Naive thymus-derived CD8-positive, alpha-beta T cell (primary cell): ENCODE data around the gene GTPBP8. TPM values are rescaled to one million over a fixed set of nuclear protein-coding genes. Genes with fewer than 3 reads are reported as not detected.
"Not testable (repeated sequence)": the region's sequence is repeated elsewhere in the genome, so short reads cannot be mapped to it uniquely, and the experiment has no call there.

Source experiments
- ATAC-seq, 2 donors: fragments of 150-1000 bp; cut with Tn5 transposase in 1 of 2; sonication (Bioruptor Pico), chemical (Tn5 transposase) in 1 of 2; 1 replicate in 1 of 2; 2 replicates in 1 of 2; pipeline ENCODE4 v1.10.0; 2021; ENCODE audit warnings: mild to moderate bottlenecking in 2 of 2, moderate library complexity in 2 of 2
- POLR2A ChIA-PET: fragments of 350-600 bp; sonication (Branson Sonifier 250); formaldehyde crosslinking; loops from one replicate; lab custom pipeline; 2021; ENCODE audit warnings: antibody characterized with exemption; lab: Charles Lee
- DNase-seq, 10 donors: peaks; one replicate each; pipeline versions ENCODE4 v3.0.0 to v3.0.0-alpha.2; 2020 to 2022
- H3K27ac Mint-ChIP-seq, 10 donors: one replicate each; pipeline ENCODE4 v1.8.0; 2020 to 2022; ENCODE audit warnings: mild to moderate bottlenecking in 10 of 10, mixed read lengths in 10 of 10, moderate library complexity in 4 of 10, inconsistent platforms in 1 of 10
- H3K27me3 Mint-ChIP-seq, 5 donors: one replicate each; pipeline ENCODE4 v1.8.0; 2021 to 2022; ENCODE audit warnings: mixed read lengths in 5 of 5
- H3K36me3 Mint-ChIP-seq, 3 donors: one replicate each; pipeline ENCODE4 v1.8.0; 2020 to 2022; ENCODE audit warnings: mixed read lengths in 3 of 3, mild to moderate bottlenecking in 2 of 3, inconsistent platforms in 1 of 3
- H3K4me1 Mint-ChIP-seq, 4 donors: one replicate each; pipeline ENCODE4 v1.8.0; 2021 to 2022; ENCODE audit warnings: mixed read lengths in 4 of 4
- H3K4me3 Mint-ChIP-seq, 10 donors: one replicate each; pipeline ENCODE4 v1.8.0; 2020 to 2022; ENCODE audit warnings: mild to moderate bottlenecking in 10 of 10, mixed read lengths in 10 of 10, moderate library complexity in 6 of 10, inconsistent platforms in 1 of 10
- H3K9me3 Mint-ChIP-seq, 9 donors: one replicate each; pipeline ENCODE4 v1.8.0; 2020 to 2022; ENCODE audit warnings: mixed read lengths in 9 of 9, mild to moderate bottlenecking in 3 of 9, inconsistent platforms in 1 of 9, moderate library complexity in 1 of 9
- polyA plus RNA-seq, 3 donors: library from polyadenylated mRNA; unstranded; fragments of 300-500 nt; fragmentation: Illumina TruSeq; gene quantifications; one replicate each; pipeline ENCODE4 v1.2.3, GENCODE V29; 2021
- total RNA-seq, 8 experiments: library from RNA in 2 of 8; stranded (reverse) in 2 of 8; gene quantifications; one replicate each; pipeline ENCODE4 v1.2.3 and lab custom pipeline; 2021 to 2026

The GTPBP8 gene
- total and polyA plus RNA-seq, 5 experiments from 2014 or later: 22.8 to 36.9 (median 26.4) TPM

DNA sequence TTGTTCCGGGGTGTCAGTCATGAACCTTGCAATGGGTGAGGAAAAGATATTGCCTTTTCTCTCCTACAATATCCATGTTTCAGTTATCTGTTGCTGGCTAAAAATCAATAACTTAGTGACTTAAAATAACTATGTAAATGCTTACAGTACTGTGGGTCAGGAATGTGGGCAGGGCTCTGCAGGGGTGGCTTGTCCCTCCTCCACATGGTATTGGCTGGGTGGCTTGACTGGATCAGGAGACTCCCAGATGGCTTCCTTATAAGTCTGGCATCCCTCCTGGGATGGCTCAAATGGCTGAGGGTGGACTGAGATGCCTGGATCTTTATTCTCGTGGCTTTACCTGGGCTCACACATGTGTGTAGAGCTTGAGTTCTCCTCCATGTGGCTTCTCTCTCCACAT is 47.5 kb downstream of the GTPBP8 start:
- Mint-ChIP-seq H3K27me3 (no peaks in the 10 kb centered on the region), H3K4me1 (no peaks in the 10 kb centered on the region), H3K4me3 (no peak overlapping the region), H3K9me3 (no peaks in the 10 kb centered on the region), H3K27ac (no peak overlapping the region), H3K36me3 (peaks cover 0 to 4% (median 0%) of the 10 kb centered on the region in 3 donors)
- no peak for ATAC-seq
- POLR2A ChIA-PET: no interaction called here
- DNase-seq: no peak

DNA sequence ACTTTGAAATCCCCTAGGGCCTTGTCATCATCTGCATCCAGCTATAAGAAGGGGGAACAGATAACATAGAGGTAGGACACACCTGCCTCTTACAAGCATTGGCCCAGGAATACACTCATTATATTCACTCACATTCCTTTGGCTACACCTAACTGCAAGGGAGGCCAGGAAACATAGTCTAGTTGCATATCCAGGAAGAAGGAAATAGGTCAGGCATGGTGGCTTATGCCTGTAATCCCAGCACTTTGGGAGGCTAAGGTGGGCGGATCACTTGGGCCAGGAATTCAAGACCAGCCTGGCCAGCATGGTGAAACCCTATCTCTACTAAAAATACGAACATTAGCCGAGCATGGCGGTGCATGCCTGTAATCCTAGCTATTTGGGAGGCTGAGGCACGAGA is 48.8 kb downstream of the GTPBP8 start:
- Mint-ChIP-seq H3K27ac (peak overlapping the region in 1 of 10 donors; percentile 13), H3K27me3 (no peaks in the 10 kb centered on the region), H3K4me3 (no peak overlapping the region), H3K9me3 (peaks cover 0 to 2% (median 0%) of the 10 kb centered on the region in 9 donors), H3K4me1 (no peaks in the 10 kb centered on the region), H3K36me3 (peaks cover 0 to 4% (median 0%) of the 10 kb centered on the region in 3 donors)
- ATAC-seq (no peak), DNase-seq (no peak)
- POLR2A ChIA-PET: no interaction called here

DNA sequence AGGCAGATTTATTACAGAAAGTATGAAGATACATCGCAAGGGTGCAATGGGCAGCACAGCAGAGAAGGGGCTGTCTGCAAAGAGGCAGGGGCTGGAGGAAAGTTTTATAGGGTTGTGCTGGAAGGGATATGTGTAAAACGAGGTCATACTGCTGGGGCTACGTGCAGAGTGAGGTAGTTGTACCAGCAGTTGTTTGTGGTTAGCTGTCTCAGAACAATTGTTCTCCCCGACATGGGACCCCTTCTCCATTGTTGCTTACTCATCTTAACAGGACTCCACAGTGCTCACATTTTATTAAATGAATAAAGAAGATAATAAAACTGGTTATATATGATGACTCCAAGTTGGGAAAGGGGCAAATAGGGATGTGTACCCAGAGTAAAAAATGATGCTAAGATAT is 49.4 kb downstream of the GTPBP8 start:
- Mint-ChIP-seq H3K4me3 (no peak overlapping the region), H3K36me3 (peaks cover 0 to 8% (median 3%) of the 10 kb centered on the region in 3 donors), H3K27ac (peak overlapping the region in 1 of 10 donors; percentile 34), H3K9me3 (peaks cover 0 to 7% (median 3%) of the 10 kb centered on the region in 9 donors), H3K4me1 (peaks cover 0 to 3% (median under 1%) of the 10 kb centered on the region in 4 donors), H3K27me3 (no peaks in the 10 kb centered on the region)
- POLR2A ChIA-PET: no interaction called here
- ATAC-seq (no peak), DNase-seq (no peak)

DNA sequence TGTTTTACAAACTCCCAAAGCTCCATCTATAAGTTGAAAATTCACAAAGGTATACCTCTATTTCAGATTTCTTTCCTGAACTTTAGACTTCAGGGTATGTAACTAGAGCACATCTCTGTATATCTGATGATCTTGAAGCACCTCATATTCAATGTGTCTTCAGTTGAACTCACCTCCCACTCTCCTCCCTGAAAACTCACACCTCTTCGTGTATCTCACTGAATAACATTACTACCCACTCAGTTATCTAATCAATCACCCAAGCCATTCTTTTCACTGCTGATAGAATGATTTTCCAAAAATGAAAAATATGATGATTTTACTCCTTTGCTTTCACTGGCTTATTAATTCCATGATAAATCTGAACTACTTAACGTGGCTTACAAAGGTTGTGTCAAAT is 52.9 kb downstream of the GTPBP8 start:
- H3K36me3 Mint-ChIP-seq: peaks cover 2 to 9% (median 6%) of the 10 kb centered on the region in 3 donors
- no peak overlapping the region for H3K27ac Mint-ChIP-seq
- no peak overlapping the region for H3K4me3 Mint-ChIP-seq
- POLR2A ChIA-PET: no interaction called here
- ATAC-seq (no peak), DNase-seq (no peak)
- H3K9me3 Mint-ChIP-seq: peaks cover 0 to 10% (median 5%) of the 10 kb centered on the region in 9 donors
- peaks cover 0 to 4% (median under 1%) of the 10 kb centered on the region in 4 donors for H3K4me1 Mint-ChIP-seq
- no peaks in the 10 kb centered on the region for H3K27me3 Mint-ChIP-seq

DNA sequence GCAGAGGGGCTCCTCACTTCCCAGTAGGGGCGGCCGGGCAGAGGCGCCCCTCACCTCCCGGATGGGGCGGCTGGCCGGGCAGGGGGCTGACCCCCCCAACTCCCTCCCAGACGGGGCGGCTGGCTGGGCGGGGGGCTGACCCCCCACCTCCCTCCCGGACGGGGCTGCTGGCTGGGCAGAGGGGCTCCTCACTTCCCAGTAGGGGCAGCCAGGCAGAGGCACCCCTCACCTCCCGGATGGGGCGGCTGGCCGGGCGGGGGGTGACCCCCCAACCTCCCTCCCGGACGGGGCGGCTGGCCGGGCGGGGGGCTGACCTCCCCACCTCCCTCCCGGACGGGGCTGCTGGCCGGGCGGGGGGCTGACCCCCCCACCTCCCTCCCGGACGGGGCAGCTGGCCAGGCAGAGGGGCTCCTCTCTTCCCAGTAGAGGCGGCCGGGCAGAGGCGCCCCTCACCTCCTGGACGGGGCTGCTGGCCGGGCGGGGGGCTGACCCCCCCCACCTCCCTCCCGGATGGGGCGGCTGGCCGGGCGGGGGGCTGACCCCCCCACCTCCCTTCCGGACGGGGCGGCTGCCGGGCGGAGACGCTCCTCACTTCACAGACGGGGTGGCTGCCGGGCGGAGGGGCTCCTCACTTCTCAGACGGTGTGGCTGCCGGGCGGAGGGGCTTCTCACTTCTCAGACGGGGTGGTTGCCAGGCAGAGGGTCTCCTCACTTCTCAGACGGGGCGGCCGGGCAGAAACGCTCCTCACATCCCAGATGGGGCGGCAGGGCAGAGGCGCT is 55.6 kb downstream of the GTPBP8 start:
- H3K27me3 Mint-ChIP-seq, H3K4me3 Mint-ChIP-seq, ATAC-seq, H3K36me3 Mint-ChIP-seq, DNase-seq, H3K4me1 Mint-ChIP-seq, H3K27ac Mint-ChIP-seq, POLR2A ChIA-PET: not testable (repeated sequence)
- peaks cover 0 to 10% (median 5%) of the 10 kb centered on the region in 9 donors for H3K9me3 Mint-ChIP-seq

DNA sequence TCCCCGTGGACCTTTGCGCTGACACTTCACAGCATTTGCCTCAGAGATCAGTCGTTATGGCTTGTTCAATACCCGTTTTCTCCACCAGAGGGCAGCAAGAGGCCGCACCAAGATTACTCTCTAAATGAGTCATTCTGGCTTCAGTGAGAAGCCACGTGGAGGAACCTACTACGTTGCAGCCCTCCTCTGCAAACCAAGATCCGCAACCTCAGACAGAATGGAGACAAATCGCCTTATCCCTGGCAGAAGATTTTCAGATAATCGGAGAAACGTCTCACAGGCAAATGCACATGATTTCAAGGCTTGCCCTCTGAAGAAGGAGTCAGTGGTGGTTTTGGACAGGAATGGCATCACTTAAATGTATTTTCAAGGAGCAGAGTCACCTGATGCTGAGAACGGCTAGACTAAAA is 60.5 kb downstream of the GTPBP8 start:
- Mint-ChIP-seq H3K4me3 (no peak overlapping the region), H3K4me1 (peaks cover 0 to 2% (median 0%) of the 10 kb centered on the region in 4 donors), H3K27ac (no peak overlapping the region), H3K36me3 (peaks cover 0 to 2% (median 2%) of the 10 kb centered on the region in 3 donors), H3K27me3 (no peaks in the 10 kb centered on the region), H3K9me3 (peaks cover 0 to 2% (median 0%) of the 10 kb centered on the region in 9 donors)
- POLR2A ChIA-PET: no interaction called here
- ATAC-seq (peak; percentile 99 to 100), DNase-seq (peak; percentile 65 to 90 (median 82))

Other genes starting within 250 kb of the GTPBP8 start
- not detected for gene CD200R1L, start 144.1 kb upstream of the GTPBP8 start, total RNA-seq
- not detected for gene CD200R1L, start 144.1 kb upstream of the GTPBP8 start, polyA plus RNA-seq
- gene CD200R1, start 15.9 kb upstream of the GTPBP8 start, total RNA-seq: 1 to 10 TPM; 8.8 to 9.5 TPM
- gene CD200R1, start 15.9 kb upstream of the GTPBP8 start, polyA plus RNA-seq: 10 to 100 TPM in 1 of 3 donors, 1 to 10 TPM in 2; 6.4 to 11.0 (median 7.7) TPM
- not detected for gene BOC, start 220.6 kb downstream of the GTPBP8 start, total RNA-seq
- gene BOC, start 220.6 kb downstream of the GTPBP8 start, polyA plus RNA-seq: not detected